ENCODE results near the gene OSBPL10. TPM values are rescaled to one million over a fixed set of nuclear protein-coding genes. Genes with fewer than 3 reads are reported as not detected.

Gene OSBPL10
- total RNA-seq, 1 donor from 2014 or later, result 52.7 TPM

DNA sequence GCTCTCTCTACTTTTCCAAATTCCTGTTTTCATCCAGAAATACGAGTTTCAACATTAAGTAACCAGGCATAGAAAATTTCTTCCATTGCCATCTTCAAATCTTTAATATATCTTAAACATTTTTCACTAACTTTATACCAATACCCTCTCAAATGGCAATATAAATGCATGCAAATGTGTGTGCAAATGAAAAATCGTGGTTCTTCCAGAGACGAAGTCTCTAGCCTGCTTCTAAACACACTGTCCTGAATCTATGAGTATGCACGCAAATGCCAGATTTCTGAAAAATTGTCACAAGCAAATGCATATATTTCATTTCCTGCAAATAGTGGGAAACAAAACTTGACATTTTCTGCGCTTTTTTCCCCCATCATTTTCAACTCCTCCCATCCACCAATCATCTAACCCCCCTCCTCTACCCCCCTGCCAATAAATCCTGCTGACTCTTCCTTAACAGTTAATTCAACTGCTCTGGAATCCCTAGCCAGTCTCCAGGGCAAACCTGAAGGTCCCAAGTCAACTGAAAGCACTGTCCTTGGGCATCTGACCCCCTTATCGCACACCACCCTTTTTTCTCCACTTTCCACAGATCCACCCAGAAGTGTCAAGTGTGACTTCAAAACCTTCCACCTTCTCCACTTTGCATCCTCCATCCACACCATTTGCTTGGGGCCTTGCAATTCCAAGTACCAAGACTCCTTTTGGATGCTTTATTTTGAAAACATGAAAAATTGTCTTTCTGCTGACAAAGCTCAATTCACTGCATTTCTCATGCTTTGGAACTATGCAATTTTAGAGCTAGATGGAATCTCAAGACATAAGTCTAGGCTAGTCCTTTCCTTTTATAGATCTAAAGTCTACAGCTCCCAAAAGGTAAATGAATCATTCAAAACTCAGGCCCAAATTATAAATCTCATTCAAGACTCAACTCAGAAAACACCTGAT, 144.7 kb downstream of the OSBPL10 start:
- Mint-ChIP-seq H3K4me3 (ENCODE audit: unreplicated experiment) (no peak overlapping the region), H3K36me3 (ENCODE audit: low read depth, unreplicated experiment) (peaks cover 6% of the 10 kb centered on the region), H3K27ac (ENCODE audit: unreplicated experiment) (no peak overlapping the region), H3K9me3 (ENCODE audit: unreplicated experiment) (no peaks in the 10 kb centered on the region), H3K27me3 (ENCODE audit: low read depth, unreplicated experiment) (no peaks in the 10 kb centered on the region), H3K4me1 (ENCODE audit: low read depth, unreplicated experiment) (peaks cover 41% of the 10 kb centered on the region)
- FAIRE-seq (no peak), DNase-seq (ENCODE audit: low read depth) (no peak)
- TF ChIP-seq, protein P1, sequence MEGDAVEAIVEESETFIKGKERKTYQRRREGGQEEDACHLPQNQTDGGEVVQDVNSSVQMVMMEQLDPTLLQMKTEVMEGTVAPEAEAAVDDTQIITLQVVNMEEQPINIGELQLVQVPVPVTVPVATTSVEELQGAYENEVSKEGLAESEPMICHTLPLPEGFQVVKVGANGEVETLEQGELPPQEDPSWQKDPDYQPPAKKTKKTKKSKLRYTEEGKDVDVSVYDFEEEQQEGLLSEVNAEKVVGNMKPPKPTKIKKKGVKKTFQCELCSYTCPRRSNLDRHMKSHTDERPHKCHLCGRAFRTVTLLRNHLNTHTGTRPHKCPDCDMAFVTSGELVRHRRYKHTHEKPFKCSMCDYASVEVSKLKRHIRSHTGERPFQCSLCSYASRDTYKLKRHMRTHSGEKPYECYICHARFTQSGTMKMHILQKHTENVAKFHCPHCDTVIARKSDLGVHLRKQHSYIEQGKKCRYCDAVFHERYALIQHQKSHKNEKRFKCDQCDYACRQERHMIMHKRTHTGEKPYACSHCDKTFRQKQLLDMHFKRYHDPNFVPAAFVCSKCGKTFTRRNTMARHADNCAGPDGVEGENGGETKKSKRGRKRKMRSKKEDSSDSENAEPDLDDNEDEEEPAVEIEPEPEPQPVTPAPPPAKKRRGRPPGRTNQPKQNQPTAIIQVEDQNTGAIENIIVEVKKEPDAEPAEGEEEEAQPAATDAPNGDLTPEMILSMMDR (IDR thresholded peaks at IDR 0.05; ENCODE audit: insufficient read depth, low read depth, low read length), result no peak
- TF ChIP-seq EZH2 (IDR thresholded peaks at IDR 0.05; ENCODE audit: insufficient read depth, low read length), result no peak
- no peaks in the 10 kb centered on the region for H3K9me3 ChIP-seq (ENCODE audit: insufficient read depth, low read depth, low read length)
- H3K36me3 ChIP-seq (ENCODE audit: insufficient read depth, low read length), result no peaks in the 10 kb centered on the region
- no peak overlapping the region for H3K4me3 ChIP-seq (ENCODE audit: insufficient read depth, low read depth, low read length)
- no peaks in the 10 kb centered on the region for H3K27me3 ChIP-seq (ENCODE audit: insufficient read depth, low read length)
- H3K9ac ChIP-seq (ENCODE audit: low read length), result no peak overlapping the region
- H3K4me1 ChIP-seq (ENCODE audit: insufficient read depth, low read length), result no peaks in the 10 kb centered on the region
- no peak overlapping the region for H2AFZ ChIP-seq (ENCODE audit: low read depth, low read length)
- no peaks in the 10 kb centered on the region for H3K79me2 ChIP-seq (ENCODE audit: insufficient read depth, low read length)
- H3K27ac ChIP-seq (ENCODE audit: low read depth, low read length), result no peak overlapping the region
- peaks cover 13% of the 10 kb centered on the region for H4K20me1 ChIP-seq (ENCODE audit: insufficient read depth, low read length)
- H3K4me2 ChIP-seq (ENCODE audit: low read length), result no peak overlapping the region

DNA sequence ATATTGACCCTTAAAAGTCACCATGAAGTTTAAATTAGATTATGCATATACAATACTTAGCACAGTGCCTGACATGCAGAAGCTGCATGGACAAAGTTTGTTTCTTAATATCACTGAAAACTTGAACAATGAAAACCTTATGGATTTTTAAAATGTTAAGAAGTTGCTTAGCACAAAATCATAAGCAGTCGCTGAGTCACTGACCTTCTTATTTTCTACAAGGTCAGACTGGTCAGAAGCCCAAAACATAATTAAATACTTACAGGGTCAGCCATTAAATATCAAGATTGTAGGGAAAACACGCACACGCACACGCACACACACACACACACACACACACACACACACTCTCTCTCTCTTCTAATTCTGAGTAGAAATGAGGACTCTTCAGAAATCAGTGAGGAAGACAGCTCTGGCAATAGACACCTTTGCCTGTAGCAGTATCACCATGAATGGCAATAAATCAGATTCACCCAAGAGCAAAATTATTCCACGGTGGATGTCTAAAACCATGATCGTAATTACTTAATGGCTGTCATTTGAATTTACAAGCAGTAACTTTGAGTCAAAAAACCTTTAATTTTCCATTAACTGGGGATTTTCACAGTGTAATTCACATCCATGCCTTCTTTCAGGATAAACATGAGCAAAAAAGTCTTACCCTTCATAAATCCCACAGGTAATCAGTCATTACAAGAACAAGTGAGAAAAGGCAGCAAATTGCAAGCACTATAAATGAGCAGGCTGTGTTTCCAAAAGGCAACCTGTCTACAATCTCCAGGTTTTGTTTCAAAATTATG, 147.5 kb downstream of the OSBPL10 start:
- Histone ChIP-seq H3K4me1 (ENCODE audit: insufficient read depth, low read length) (no peaks in the 10 kb centered on the region), H3K27ac (ENCODE audit: low read depth, low read length) (no peak overlapping the region), H3K27me3 (ENCODE audit: insufficient read depth, low read length) (no peaks in the 10 kb centered on the region), H3K4me2 (ENCODE audit: low read length) (no peak overlapping the region), H3K79me2 (ENCODE audit: insufficient read depth, low read length) (no peaks in the 10 kb centered on the region), H3K9ac (ENCODE audit: low read length) (no peak overlapping the region), H4K20me1 (ENCODE audit: insufficient read depth, low read length) (peaks cover 6% of the 10 kb centered on the region), H3K36me3 (ENCODE audit: insufficient read depth, low read length) (no peaks in the 10 kb centered on the region), H2AFZ (ENCODE audit: low read depth, low read length) (no peak overlapping the region), H3K4me3 (ENCODE audit: insufficient read depth, low read depth, low read length) (no peak overlapping the region), H3K9me3 (ENCODE audit: insufficient read depth, low read depth, low read length) (no peaks in the 10 kb centered on the region)
- Mint-ChIP-seq H3K4me1 (ENCODE audit: low read depth, unreplicated experiment) (peaks cover 30% of the 10 kb centered on the region), H3K4me3 (ENCODE audit: unreplicated experiment) (no peak overlapping the region), H3K27ac (ENCODE audit: unreplicated experiment) (no peak overlapping the region), H3K36me3 (ENCODE audit: low read depth, unreplicated experiment) (peaks cover 13% of the 10 kb centered on the region), H3K27me3 (ENCODE audit: low read depth, unreplicated experiment) (no peaks in the 10 kb centered on the region), H3K9me3 (ENCODE audit: unreplicated experiment) (no peaks in the 10 kb centered on the region)
- FAIRE-seq (no peak), DNase-seq (ENCODE audit: low read depth) (no peak)
- TF ChIP-seq EZH2 (IDR thresholded peaks at IDR 0.05; ENCODE audit: insufficient read depth, low read length), result no peak
- TF ChIP-seq, protein P1 (IDR thresholded peaks at IDR 0.05; ENCODE audit: insufficient read depth, low read depth, low read length), result no peak

Measured in astrocyte (in vitro differentiated cells and primary cell).